HG03378 (cell line): ENCODE data around the gene ZW10.
"Not testable (repeated sequence)": the region's sequence is repeated elsewhere in the genome, so short reads cannot be mapped to it uniquely, and the experiment has no call there.

Experiments
- ATAC-seq: cut with Tn5 transposase; IDR thresholded peaks from one replicate; pipeline ENCODE4 v1.9.1; 2021; ENCODE audit warnings: mild to moderate bottlenecking, moderate library complexity; ENCODE audit not compliant: unreplicated experiment

Gene ZW10

GRCh38 chr11:113773416-113774173 lies at the start of gene ZW10:
Gene ZW10, minus strand, starts transcription at chr11:113773692. Its CDS starts 26 bp downstream, at chr11:113773666.
- ATAC-seq, result peak; percentile 92

- no peak for ATAC-seq
Measured at GRCh38 chr11:113818426-113818825, 44.9 kb upstream of the ZW10 start.

- ATAC-seq, result no peak
Measured at GRCh38 chr11:113817626-113818025, 44.1 kb upstream of the ZW10 start.

GRCh38 chr11:113817162-113817561 lies 43.7 kb upstream of the ZW10 start:
- no peak for ATAC-seq

GRCh38 chr11:113814181-113814580 lies 40.7 kb upstream of the ZW10 start:
- ATAC-seq, result no peak

- ATAC-seq, result no peak
Measured at GRCh38 chr11:113808931-113809330, 35.4 kb upstream of the ZW10 start.

GRCh38 chr11:113806406-113806805 lies 32.9 kb upstream of the ZW10 start:
- no peak for ATAC-seq

GRCh38 chr11:113805640-113806039 lies 32.1 kb upstream of the ZW10 start:
- no peak for ATAC-seq

GRCh38 chr11:113802621-113803020 lies 29.1 kb upstream of the ZW10 start:
- ATAC-seq, result no peak

- no peak for ATAC-seq
Measured at GRCh38 chr11:113796663-113797259, 23.3 kb upstream of the ZW10 start.

- no peak for ATAC-seq
Measured at GRCh38 chr11:113789675-113790320, 16.3 kb upstream of the ZW10 start.

- not testable (repeated sequence) for ATAC-seq
Measured at GRCh38 chr11:113789016-113789415, 15.5 kb upstream of the ZW10 start.

- no peak for ATAC-seq
Measured at GRCh38 chr11:113782134-113782533, 8.6 kb upstream of the ZW10 start.

GRCh38 chr11:113781682-113782081 lies 8.2 kb upstream of the ZW10 start:
- no peak for ATAC-seq

GRCh38 chr11:113779496-113779895 lies 6.0 kb upstream of the ZW10 start, which contains the start of gene CLDN25:
Gene CLDN25, plus strand, starts transcription at chr11:113779796. Its CDS starts 0 bp downstream, at chr11:113779796.
- no peak for ATAC-seq

GRCh38 chr11:113778111-113778910 lies 4.8 kb upstream of the ZW10 start:
- no peak for ATAC-seq

GRCh38 chr11:113774174-113774503 lies 647 bp upstream of the ZW10 start:
- no peak for ATAC-seq

GRCh38 chr11:113773092-113773415 lies 438 bp downstream of the ZW10 start:
- no peak for ATAC-seq

- no peak for ATAC-seq
Measured at GRCh38 chr11:113771964-113772363, 1.5 kb downstream of the ZW10 start.

GRCh38 chr11:113764527-113765219 lies 8.8 kb downstream of the ZW10 start:
- no peak for ATAC-seq

- not testable (repeated sequence) for ATAC-seq
Measured at GRCh38 chr11:113763040-113763439, 10.5 kb downstream of the ZW10 start.
